DMS114 treated with DMSO at 0.1 percent for 48 hours (cell line): ENCODE measurements around the gene PPP1R12A.
"Not testable (repeated sequence)": the region's sequence is repeated elsewhere in the genome, so short reads cannot be mapped to it uniquely, and the experiment has no call there.

ENCODE experiments used
- DNase-seq: peaks from one replicate; lab custom pipeline; 2025; ENCODE audit not compliant: unreplicated experiment; lab: John Stamatoyannopoulos, UW

PPP1R12A gene

DNA sequence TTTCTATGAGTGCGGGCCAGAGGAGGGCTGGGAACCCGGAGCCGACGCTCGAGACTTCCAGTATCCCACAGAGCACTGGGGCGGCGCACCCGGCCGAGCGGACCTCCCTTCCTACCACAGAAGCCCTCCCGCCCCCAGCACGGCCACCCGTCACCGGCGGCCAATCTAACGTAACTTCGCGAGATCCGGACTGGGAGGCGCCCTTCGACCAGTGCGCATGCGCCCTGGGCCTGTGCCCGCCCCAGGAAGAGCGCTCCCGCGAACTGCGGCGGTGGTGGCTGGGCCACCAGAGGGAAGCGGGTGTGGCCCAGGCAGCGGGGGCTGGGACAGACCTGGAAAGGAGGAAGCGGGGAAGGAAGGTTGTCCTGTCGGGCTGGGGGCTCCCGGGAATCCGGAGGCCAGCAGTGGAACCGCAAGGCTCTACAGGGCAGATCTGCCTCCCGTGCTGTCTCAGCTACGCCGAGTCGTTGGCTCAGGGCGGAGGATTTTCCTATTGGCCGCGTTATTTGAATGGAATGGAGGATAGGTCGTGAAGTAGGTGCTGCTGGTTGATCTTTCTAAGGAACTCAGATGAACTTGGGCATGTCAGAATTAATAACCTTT, at the start of gene PPP1R12A:
PPP1R12A (minus strand) TSS at position 77 of the 603 bp plus-strand sequence. CDS start 166 bp downstream, outside the sequence.
- DNase-seq: peak; percentile 94

DNA sequence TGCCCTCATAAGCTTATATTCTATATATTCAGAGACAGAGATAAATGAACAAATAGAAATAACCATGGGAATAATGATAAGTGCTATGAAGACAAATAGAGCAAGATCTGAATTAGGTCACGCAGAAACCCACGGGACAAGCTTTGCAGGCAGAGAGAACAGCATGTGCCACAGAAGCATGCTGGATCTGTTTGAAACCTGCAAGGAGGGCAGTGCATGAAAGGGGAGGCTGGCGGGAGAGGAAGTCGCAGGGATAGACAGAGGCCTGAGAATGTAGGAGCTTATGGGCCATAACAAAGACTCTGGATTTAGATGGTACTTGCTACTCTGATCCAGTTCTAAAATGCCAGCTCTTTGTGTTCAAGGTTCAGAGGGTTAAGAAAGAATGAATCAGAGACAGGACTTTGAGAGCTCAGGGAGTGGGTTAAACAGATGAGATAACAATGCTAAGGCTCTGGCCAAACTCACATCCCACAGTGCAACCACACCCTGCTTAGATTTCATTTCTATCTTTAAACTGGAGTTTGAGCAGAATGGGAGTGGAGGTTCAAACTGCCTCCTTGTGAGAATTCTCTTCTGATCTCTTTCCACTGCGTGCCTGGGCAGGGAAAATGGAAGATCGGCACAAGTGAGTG, 49.2 kb upstream of the PPP1R12A start:
- no peak for DNase-seq

- no peak for DNase-seq
These were observed 48.6 kb upstream of the PPP1R12A start for GRCh38 chr12:79983492-79983891.

- no peak for DNase-seq
These were observed 47.5 kb upstream of the PPP1R12A start for GRCh38 chr12:79982086-79983062.

DNA sequence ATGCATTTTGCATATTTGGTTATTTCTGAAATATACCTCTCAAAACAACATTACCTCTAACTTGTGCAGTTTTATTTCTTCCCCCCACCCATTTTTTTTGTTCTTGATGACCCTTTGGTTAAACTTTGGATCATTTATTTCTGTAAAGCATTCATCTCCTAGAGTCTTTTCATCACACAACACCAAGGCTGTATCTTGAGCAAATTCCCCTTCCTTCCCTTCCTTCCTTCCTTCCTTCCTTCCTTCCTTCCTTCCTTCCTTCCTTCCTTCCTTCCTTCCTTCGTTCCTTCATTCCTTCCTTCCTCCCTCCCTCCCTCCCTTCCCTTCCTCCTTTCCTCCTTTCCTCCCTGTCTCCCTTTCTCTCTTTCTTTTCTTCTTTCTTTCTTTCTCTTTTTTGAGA, 43.8 kb upstream of the PPP1R12A start:
- no peak for DNase-seq

- not testable (repeated sequence) for DNase-seq
These were observed 43.1 kb upstream of the PPP1R12A start for GRCh38 chr12:79977856-79978460.

DNA sequence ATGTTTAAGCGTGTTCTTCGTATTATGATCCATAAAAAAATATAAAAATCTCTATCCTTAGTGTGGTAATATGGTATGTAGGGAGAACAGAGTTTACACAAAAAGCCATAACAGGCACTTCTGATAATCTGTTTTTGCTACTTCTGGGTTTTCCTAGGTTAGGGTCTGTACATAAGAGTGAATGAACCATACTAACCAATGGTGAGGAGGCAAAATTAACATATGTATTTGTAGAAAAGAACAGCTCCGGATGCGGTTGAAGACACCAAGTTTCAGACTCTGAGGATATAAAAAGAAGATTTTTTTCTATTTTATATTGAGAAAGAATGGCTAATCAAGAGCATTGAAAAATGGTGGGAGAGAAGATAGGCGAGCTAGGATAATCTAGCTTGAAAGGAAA, 40.2 kb upstream of the PPP1R12A start:
- no peak for DNase-seq

DNA sequence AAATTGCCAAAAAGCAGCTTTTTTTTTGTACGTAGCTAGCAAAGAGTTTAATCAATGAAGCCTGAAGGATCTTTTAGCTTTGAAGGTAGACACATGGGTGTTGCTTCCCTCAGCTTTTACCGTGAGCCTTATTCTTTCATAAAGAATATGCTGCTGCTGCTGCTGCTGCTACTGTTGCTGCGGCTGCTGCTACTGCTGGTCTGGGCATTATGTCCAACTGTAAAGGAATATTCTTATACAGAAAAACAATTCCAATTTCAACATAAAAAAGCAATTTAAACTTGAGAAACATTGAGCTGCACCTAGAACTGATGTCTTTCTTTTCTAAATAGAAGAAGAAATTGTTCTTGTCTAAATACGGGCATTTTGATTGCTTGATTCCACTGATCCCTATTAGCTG, 38.9 kb upstream of the PPP1R12A start:
- no peak for DNase-seq

DNA sequence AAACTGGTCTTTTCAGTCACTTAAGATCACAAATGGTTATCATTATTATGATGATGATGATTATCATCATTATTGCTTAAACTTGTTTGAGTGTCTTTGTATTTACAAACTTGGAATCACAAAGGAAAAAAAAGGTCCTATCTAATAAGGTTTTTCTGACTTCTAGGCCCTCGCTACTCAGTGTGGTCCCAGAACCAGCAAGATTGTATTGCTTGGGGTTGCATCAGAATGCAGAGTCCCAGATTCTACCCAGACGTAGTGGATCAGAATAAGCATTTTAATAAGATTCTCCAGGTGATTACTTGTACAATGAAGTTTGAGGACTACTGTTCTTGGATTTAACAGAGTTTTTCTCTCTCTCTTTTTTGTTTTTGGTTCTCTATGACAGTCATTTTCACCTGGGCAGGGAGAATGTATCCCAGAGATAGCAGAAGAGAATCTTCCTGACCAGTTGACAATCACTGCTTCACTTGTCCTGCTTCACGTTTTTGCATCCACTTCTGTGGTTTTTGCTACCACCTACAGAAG, 29.3 kb upstream of the PPP1R12A start:
- no peak for DNase-seq

DNA sequence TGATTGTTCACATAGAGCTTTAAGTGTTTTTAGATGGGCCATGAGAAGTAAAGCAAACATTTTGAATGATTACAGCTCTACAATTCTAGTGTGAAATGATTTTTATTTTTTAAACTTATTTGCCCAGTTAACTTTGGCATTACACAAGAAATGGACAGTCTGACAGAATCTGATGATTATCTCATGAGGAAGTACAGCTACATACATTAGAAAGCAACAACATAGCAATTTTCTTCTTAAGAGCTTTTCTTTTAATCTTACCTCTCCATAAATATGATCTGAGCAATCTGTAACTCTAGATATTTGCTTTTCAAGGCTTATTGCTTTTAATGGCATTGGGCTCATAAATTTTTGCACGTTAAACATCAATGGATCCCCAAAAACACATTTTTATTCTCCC, 26.5 kb upstream of the PPP1R12A start:
- DNase-seq: no peak

DNA sequence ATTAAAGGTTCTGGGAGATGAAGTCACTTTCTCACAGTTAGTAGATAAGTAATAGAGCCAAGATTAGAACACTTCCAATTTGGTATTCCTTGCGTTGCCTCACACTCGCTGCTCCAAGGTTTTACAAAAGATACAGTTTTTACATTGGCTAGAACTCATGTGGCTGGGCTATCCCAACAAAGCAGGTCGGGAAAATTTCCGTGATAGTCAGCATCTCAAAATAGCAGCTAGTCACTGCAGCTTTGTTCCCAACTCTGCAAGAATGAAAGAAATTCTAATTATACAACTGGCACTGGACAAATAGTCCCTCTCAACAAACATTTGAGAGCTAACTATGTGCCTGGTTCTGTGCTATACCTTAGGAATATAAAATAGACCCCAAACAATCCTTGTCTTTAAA, 24.6 kb upstream of the PPP1R12A start:
- DNase-seq: no peak

GRCh38 chr12:79956896-79957295, 22.0 kb upstream of the PPP1R12A start:
- DNase-seq: no peak

- no peak for DNase-seq
These were observed 20.7 kb upstream of the PPP1R12A start for GRCh38 chr12:79955561-79955960.

GRCh38 chr12:79954037-79954610, 19.2 kb upstream of the PPP1R12A start:
- DNase-seq: no peak

- DNase-seq: no peak
These were observed 14.2 kb upstream of the PPP1R12A start for GRCh38 chr12:79949098-79949497.

GRCh38 chr12:79945433-79945832, 10.5 kb upstream of the PPP1R12A start:
- DNase-seq: no peak

DNA sequence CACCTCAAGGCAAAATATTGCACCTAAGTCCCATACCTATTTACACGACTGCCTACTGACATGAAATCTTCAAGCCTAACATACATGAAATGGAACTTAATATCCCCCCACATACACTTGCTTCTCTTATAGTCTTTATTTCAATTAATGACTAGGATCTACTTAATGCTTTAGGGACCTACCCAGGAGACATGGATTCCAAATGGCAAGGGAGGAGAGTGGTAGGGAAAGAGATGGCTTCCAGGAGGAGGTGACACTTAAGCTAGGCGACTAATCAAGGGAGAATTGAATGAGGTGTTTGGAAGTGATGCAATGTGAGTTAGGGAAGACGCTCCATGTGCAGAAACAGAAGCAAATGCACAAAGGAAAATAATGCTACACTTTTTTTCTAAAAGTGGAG, 9.7 kb upstream of the PPP1R12A start:
- no peak for DNase-seq

DNA sequence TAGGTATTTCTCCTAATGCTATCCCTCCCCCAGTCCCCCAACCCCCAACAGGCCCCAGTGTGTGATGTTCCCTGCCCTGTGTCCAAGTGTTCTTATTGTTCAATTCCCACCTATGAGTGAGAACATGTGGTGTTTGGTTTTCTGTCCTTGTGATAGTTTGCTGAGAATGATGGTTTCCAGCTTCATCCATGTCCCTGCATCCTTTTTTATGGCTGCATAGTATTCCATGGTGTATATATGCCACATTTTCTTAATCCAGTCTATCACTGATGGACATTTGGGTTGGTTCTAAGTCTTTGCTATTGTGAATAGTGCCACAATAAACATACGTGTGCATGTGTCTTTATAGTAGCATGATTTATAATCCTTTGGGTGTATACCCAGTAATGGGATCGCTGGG, 7.9 kb upstream of the PPP1R12A start:
- DNase-seq: not testable (repeated sequence)

DNA sequence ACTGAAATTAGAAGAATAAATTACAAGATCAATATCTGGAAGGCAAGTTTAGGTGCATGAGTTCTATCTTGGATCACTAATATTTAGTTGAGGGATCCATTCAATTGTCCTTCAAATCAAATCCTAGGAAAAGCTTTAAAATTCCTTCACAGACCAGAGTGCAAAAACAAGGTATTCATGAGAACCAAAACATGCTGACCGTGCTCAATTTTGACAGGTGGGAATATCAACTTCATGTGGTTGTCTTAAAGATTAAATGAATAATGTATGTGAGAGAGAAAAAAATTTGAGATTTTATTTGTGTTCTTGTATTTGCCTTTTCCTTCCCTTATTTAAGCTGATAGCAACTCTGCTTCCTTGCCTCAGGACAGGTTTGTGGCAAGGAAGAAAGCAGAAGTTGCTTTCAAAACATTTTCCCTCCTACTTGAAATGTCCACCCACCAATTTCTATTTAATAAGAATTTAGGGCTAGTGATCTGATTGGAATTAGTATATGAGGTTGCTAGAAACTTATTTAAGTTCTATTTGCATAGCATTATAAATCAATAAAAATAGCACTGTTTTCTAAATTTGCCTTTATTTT, 4.9 kb upstream of the PPP1R12A start:
- no peak for DNase-seq

DNA sequence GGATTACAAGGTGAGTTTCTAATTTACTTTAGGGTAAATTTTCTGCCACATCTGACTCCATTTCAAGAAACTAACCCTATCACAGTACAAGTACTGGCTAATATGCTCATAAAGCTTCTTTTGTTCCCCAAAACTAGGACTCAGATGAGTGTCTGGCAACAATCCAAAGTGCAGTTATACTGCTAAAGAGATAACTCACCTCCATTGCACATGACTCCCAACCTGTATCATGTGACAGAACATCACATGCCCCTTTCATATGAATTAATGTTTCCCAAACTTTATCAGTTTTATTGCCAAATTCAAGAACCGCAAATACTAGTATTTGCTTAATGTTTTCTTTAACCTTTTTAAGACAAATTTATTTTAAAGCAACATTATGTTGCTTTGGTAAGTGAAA, 3.9 kb upstream of the PPP1R12A start:
- no peak for DNase-seq
